Pancreas (tissue), 10 donors: ENCODE data around the gene RNF123. TPM values are rescaled to one million over a fixed set of nuclear protein-coding genes. Genes with fewer than 3 reads are reported as not detected.

Source experiments
- ATAC-seq, 4 donors: fragments of 200-7000 bp; cut with Tn5 transposase; one replicate each; pipeline versions ENCODE4 v1.8.0 to v1.9.1; 2020; ENCODE audit warnings: mild to moderate bottlenecking in 4 of 4, moderate library complexity in 4 of 4
- DNase-seq, 6 donors: peaks; one replicate each; pipeline ENCODE4 v3.0.0-alpha.2; 2020
- FAIRE-seq: peaks from 2 replicates; lab custom pipeline; 2012; peaks lifted over from hg19 to GRCh38; lab: Jason Lieb, UNC
- H3K27ac ChIP-seq, 4 donors: fragments of 200-600 bp; sonication (generic); 1 replicate in 3 of 4; 2 replicates in 1 of 4; pipeline versions ENCODE4 v1.5.0 to v1.8.0; 2020
- H3K27me3 ChIP-seq, 4 donors: fragments of 200-600 bp; one replicate each; pipeline ENCODE4 v1.8.0; 2021
- H3K36me3 ChIP-seq, 3 donors: fragments of 200-600 bp; sonication (generic) in 1 of 3; one replicate each; pipeline versions ENCODE4 v1.5.0 to v1.8.0; 2020 to 2021
- H3K4me1 ChIP-seq, 3 donors: fragments of 200-600 bp; one replicate each; pipeline ENCODE4 v1.8.0; 2021
- H3K4me3 ChIP-seq, 4 donors: fragments of 200-600 bp; sonication (generic) in 2 of 4; one replicate each; pipeline versions ENCODE4 v1.5.0 to v1.8.0; 2020 to 2021
- H3K9me3 ChIP-seq, 4 donors: fragments of 200-600 bp; one replicate each; pipeline ENCODE4 v1.8.0; 2021
- CTCF ChIP-seq, 4 donors: fragments of 200-600 bp; sonication (generic) in 3 of 4; IDR thresholded peaks; one replicate each; pipeline versions ENCODE4 v1.5.0 to v1.8.0; 2021; ENCODE audit warnings: antibody characterized with exemption in 4 of 4
- WGBS, 2 donors: extraction: QIAGEN DNeasy Blood & Tissue Kit; methylation state at CpG; one replicate each; pipeline ENCODE4 v1.1.7; 2013; 5-methylcytosine and 5-hydroxymethylcytosine counted together
- intact Hi-C, 3 donors: fragments of 100-400 bp; cut with DNase I; formaldehyde crosslinking; loops; one replicate each; pipeline versions ENCODE4 v1.11.1 to v1.14.2; 2022
- polyA plus RNA-seq, 2 donors: library from polyadenylated mRNA; stranded (reverse); fragments of 200-250 nt; gene quantifications; one replicate each; pipeline ENCODE4 v1.2.3, GENCODE V29; 2013
- total RNA-seq, 6 donors: library from RNA; stranded (reverse); fragmentation: NEBNext Ultra II Directional in 4 of 6; extraction: Animal tissue kit (Norgen Biotek cat#: 25700) in 4 of 6; gene quantifications; one replicate each; pipeline versions ENCODE4 v1.2.1 to v1.2.4, GENCODE V29; 2021 to 2023
- donor health status: healthy with polysubstance abuse.
- donor health status: DM: no; HTN: no; CAD: no; lungs with moderate emphysema.
- donor health status: DM: no; HTN: no; CAD: no.
- donor health status: control.
- donor health status: control.
- donor health status: Bipolar disorder and iron deficiency.
- donor health status: DM: yes; HTN: yes; CAD: no.
- donor health status: DM: no; HTN: no; CAD: no.
- donor health status: DM: no; HTN: no; CAD: no.
- donor health status: DM: yes; HTN: yes; CAD: no.

The RNF123 gene
- total and polyA plus RNA-seq, 8 donors, result 13.5 to 27.6 (median 20.6) TPM

GRCh38 chr3:49715611-49716121, 26.3 kb downstream of the RNF123 start:
- DNase-seq (peak in 2 of 6 donors; percentile 15 to 61), ATAC-seq (no peak), FAIRE-seq (no peak)
- Histone ChIP-seq H3K4me3 (no peak overlapping the region), H3K4me1 (peaks cover 0 to 4% (median 0%) of the 10 kb centered on the region in 3 donors), H3K27ac (no peak overlapping the region), H3K27me3 (no peaks in the 10 kb centered on the region), H3K36me3 (no peaks in the 10 kb centered on the region), H3K9me3 (no peaks in the 10 kb centered on the region)
- intact Hi-C loops, result no loop called here
- no peak for TF ChIP-seq CTCF (IDR thresholded peaks at IDR 0.05)
- WGBS, 2 donors, result 85 to 87% methylated on average over 13 of the region's 13 CpGs

GRCh38 chr3:49716169-49716568, 26.8 kb downstream of the RNF123 start:
- WGBS, 2 donors, result 92 to 94% methylated on average over 7 of the region's 7 CpGs
- Histone ChIP-seq H3K27ac (no peak overlapping the region), H3K9me3 (no peaks in the 10 kb centered on the region), H3K36me3 (no peaks in the 10 kb centered on the region), H3K27me3 (no peaks in the 10 kb centered on the region), H3K4me3 (no peak overlapping the region), H3K4me1 (peaks cover 0 to 4% (median 0%) of the 10 kb centered on the region in 3 donors)
- FAIRE-seq (no peak), ATAC-seq (no peak), DNase-seq (peak in 1 of 6 donors; percentile 67)
- intact Hi-C loops, result no loop called here
- no peak for TF ChIP-seq CTCF (IDR thresholded peaks at IDR 0.05)

- FAIRE-seq, result no peak
- Histone ChIP-seq H3K4me3 (no peak overlapping the region), H3K4me1 (peaks cover 0 to 4% (median 0%) of the 10 kb centered on the region in 3 donors), H3K9me3 (no peaks in the 10 kb centered on the region), H3K27ac (no peak overlapping the region), H3K36me3 (peaks cover 0 to 5% (median 2%) of the 10 kb centered on the region in 3 donors), H3K27me3 (no peaks in the 10 kb centered on the region)
- TF ChIP-seq CTCF (IDR thresholded peaks at IDR 0.05), result no peak
- no peak for ATAC-seq
- peak in 1 of 6 donors; percentile 72 for DNase-seq
- intact Hi-C loops, result no loop called here
- 93 to 97% methylated on average over 16 of the region's 16 CpGs for WGBS, 2 donors
These were observed 27.4 kb downstream of the RNF123 start for GRCh38 chr3:49716691-49717210.

- peak in 2 of 6 donors; percentile 39 to 73 for DNase-seq
These were observed 28.0 kb downstream of the RNF123 start for GRCh38 chr3:49717211-49717958.

More at GRCh38 chr3:49717211-49717958, 28.0 kb downstream of the RNF123 start:
- peaks cover 0 to 9% (median 5%) of the 10 kb centered on the region in 3 donors for H3K36me3 ChIP-seq
- peaks cover 0 to 7% (median 0%) of the 10 kb centered on the region in 3 donors for H3K4me1 ChIP-seq
- H3K4me3 ChIP-seq, result no peak overlapping the region
- no peak overlapping the region for H3K27ac ChIP-seq
- H3K27me3 ChIP-seq, result no peaks in the 10 kb centered on the region
- WGBS, 2 donors, result 97% methylated on average over 12 to 14 of the region's 14 CpGs
- no peak for ATAC-seq
- no peak for TF ChIP-seq CTCF (IDR thresholded peaks at IDR 0.05)
- no peaks in the 10 kb centered on the region for H3K9me3 ChIP-seq
- FAIRE-seq, result no peak
- intact Hi-C loops, result no loop called here
